K562 (cell line): ENCODE results near the gene FANCG. TPM values are rescaled to one million over a fixed set of nuclear protein-coding genes. Genes with fewer than 3 reads are reported as not detected.

Experiments used
- C11orf30 ChIP-seq: fragments of 450-650 bp; IDR thresholded peaks from 2 replicates; pipeline ENCODE4 v1.6.1; 2016; ENCODE audit warnings: low read depth, mild to moderate bottlenecking
- CCAR2 ChIP-seq: fragments of 200-400 bp; formaldehyde crosslinking; IDR thresholded peaks from 2 replicates; pipeline ENCODE4 v1.6.1; 2017; ENCODE audit warnings: mild to moderate bottlenecking, low read depth, low read length
- COPS2 ChIP-seq: fragments of 450-650 bp; conservative IDR thresholded peaks from 2 replicates; pipeline ENCODE4 v1.6.1; 2016; ENCODE audit warnings: mild to moderate bottlenecking, moderate library complexity
- EHMT2 ChIP-seq: fragments of 450-650 bp; IDR thresholded peaks from 2 replicates; pipeline ENCODE4 v1.6.1; 2018; ENCODE audit warnings: antibody characterized with exemption
- GABPB1 ChIP-seq: sonication (generic); formaldehyde crosslinking; IDR thresholded peaks from 2 replicates; pipeline ENCODE4 v1.8.0; 2022; ENCODE audit warnings: mild to moderate bottlenecking, missing genetic modification reagents
- LCOR ChIP-seq: sonication (generic); formaldehyde crosslinking; IDR thresholded peaks from 2 replicates; pipeline ENCODE4 v1.8.0; 2022; ENCODE audit warnings: mild to moderate bottlenecking, missing genetic modification reagents
- MCM7 ChIP-seq, 2 experiments: fragments of 450-650 bp; IDR thresholded peaks; 2 replicates each; pipeline ENCODE4 v1.6.1; 2016 to 2018
- MYC ChIP-seq, 2 experiments: fragments of 250-450 bp in 1 of 2; sonication (Bioruptor Pico) in 1 of 2; IDR thresholded peaks; 2 replicates each; pipeline versions ENCODE4 v1.5.1 to v1.6.1; 2012 to 2021; ENCODE audit warnings: low read depth in 2 of 2, borderline replicate concordance in 1 of 2, improper control_type of control experiment in 1 of 2, low read length in 1 of 2, mild to moderate bottlenecking in 1 of 2, moderate library complexity in 1 of 2
- NFIX ChIP-seq: fragments of 250-450 bp; sonication (Bioruptor Pico); IDR thresholded peaks from 2 replicates; pipeline ENCODE4 v1.4.0; 2020; ENCODE audit warnings: low read depth, mild to moderate bottlenecking, moderate library complexity
- NONO ChIP-seq, 2 experiments: fragments of 200-400 bp in 1 of 2; fragments of 450-650 bp in 1 of 2; formaldehyde crosslinking in 1 of 2; IDR thresholded peaks; 2 replicates each; pipeline ENCODE4 v1.6.1; 2017; ENCODE audit warnings: low read depth in 2 of 2, mild to moderate bottlenecking in 2 of 2, moderate library complexity in 2 of 2, low read length in 1 of 2
- PML ChIP-seq: IDR thresholded peaks from 2 replicates; pipeline ENCODE4 v1.6.1; 2012; ENCODE audit warnings: low read length, inconsistent platforms
- SIN3A ChIP-seq, 2 experiments: fragments of 150-350 bp in 1 of 2; IDR thresholded peaks; 2 replicates each; pipeline ENCODE4 v1.6.1; 2011 to 2016; ENCODE audit warnings: borderline replicate concordance in 2 of 2, low read depth in 2 of 2, low read length in 2 of 2, mild to moderate bottlenecking in 2 of 2, moderate library complexity in 2 of 2; ENCODE audit not compliant: control insufficient read depth in 1 of 2
- SMC3 ChIP-seq: conservative IDR thresholded peaks from 2 replicates; pipeline ENCODE4 v1.6.1; 2011; ENCODE audit warnings: low read depth, low read length, improper control_type of control experiment; ENCODE audit not compliant: insufficient read depth
- SRSF7 ChIP-seq: fragments of 200-400 bp; formaldehyde crosslinking; optimal IDR thresholded peaks from 2 replicates; pipeline ENCODE3; 2017; ENCODE audit warnings: mild to moderate bottlenecking, low read depth, low read length
- TOE1 ChIP-seq, 2 experiments: fragments of 450-650 bp in 1 of 2; sonication (generic) in 1 of 2; formaldehyde crosslinking in 1 of 2; IDR thresholded peaks; 2 replicates each; pipeline versions ENCODE4 v1.7.1 to v1.8.0; 2016 to 2022; ENCODE audit warnings: borderline replicate concordance in 2 of 2, mild to moderate bottlenecking in 2 of 2, antibody characterized with exemption in 1 of 2, inconsistent platforms in 1 of 2, low read depth in 1 of 2, missing genetic modification reagents in 1 of 2, moderate library complexity in 1 of 2
- ZNF347 ChIP-seq: fragments of 450-650 bp; formaldehyde crosslinking; IDR thresholded peaks from 2 replicates; pipeline ENCODE4 v1.4.0; 2020; ENCODE audit warnings: low read depth, mild to moderate bottlenecking, moderate library complexity
- ZNF444 ChIP-seq: fragments of 250-450 bp; sonication (Bioruptor Pico); IDR thresholded peaks from 2 replicates; pipeline ENCODE4 v1.4.0; 2020; ENCODE audit warnings: mild to moderate bottlenecking, moderate library complexity
- ZNF717 ChIP-seq: fragments of 250-450 bp; sonication (Bioruptor Pico); IDR thresholded peaks from 2 replicates; pipeline ENCODE4 v1.5.0; 2021
- polyA plus RNA-seq, 8 experiments: library from polyadenylated mRNA; depleted of rRNA in 4 of 8; stranded (reverse) in 5 of 8; unstranded in 3 of 8; fragments of >200 nt; fragmentation: Nextera tagmentation in 2 of 8; fragmentation: Illumina TruSeq in 1 of 8; extraction: Ambion mirVana in 2 of 8; extraction: Trizol in 1 of 8; gene quantifications; 2 replicates each; pipeline versions ENCODE4 v1.2.1 to v1.2.3, GENCODE V29; 2011 to 2014; ENCODE audit warnings: inconsistent platforms in 1 of 8, missing spikeins in 1 of 8
- total RNA-seq, 7 experiments: library from RNA; depleted of rRNA in 6 of 7; stranded (reverse); fragments of >200 nt in 6 of 7; fragmentation: Illumina TruSeq in 2 of 7; extraction: Trizol in 2 of 7; gene quantifications; 2 replicates each; pipeline versions ENCODE4 v1.2.1 to v1.2.3, GENCODE V29; 2011 to 2021; ENCODE audit warnings: low replicate concordance in 1 of 7
- TF ChIP-seq, protein P1 (sequence below), 3 experiments: fragments of 200-800 bp in 1 of 3; fragments of 250-450 bp in 1 of 3; fragments of 450-650 bp in 1 of 3; sonication (Bioruptor Pico) in 1 of 3; sonication (Bioruptor generic) in 1 of 3; formaldehyde crosslinking in 1 of 3; IDR thresholded peaks; 2 replicates each; pipeline versions ENCODE4 v1.6.1 to v1.8.0; 2016 to 2022; ENCODE audit warnings: mild to moderate bottlenecking in 2 of 3, missing genetic modification characterization in 2 of 3, missing compliant biosample characterization in 1 of 3, moderate library complexity in 1 of 3
- TF ChIP-seq, protein P2 (sequence below): fragments of 450-650 bp; conservative IDR thresholded peaks from 2 replicates; pipeline ENCODE4 v1.6.1; 2016; ENCODE audit warnings: missing genetic modification characterization, low read depth, mild to moderate bottlenecking, control low read depth, missing compliant biosample characterization

Gene FANCG
- total and polyA plus RNA-seq, 9 of the 15 experiments (the other 6 are each of a cell fraction or from before 2014, with no cell fraction given): 7.5 to 43.9 (median 31.0) TPM

- TF ChIP-seq TOE1 (IDR thresholded peaks at IDR 0.05; ENCODE audit: borderline replicate concordance): peak; percentile 60; the same call in 1 of the 2 replicates
- TF ChIP-seq TOE1 (CRISPR knock-in tag; IDR thresholded peaks at IDR 0.05; ENCODE audit: borderline replicate concordance, low read depth): no peak
- TF ChIP-seq NFIX (CRISPR knock-in tag): no peak
- TF ChIP-seq SRSF7: no peak
- no peak for TF ChIP-seq GABPB1 (CRISPR knock-in tag)
- no peak for TF ChIP-seq SMC3
- TF ChIP-seq ZNF444 (CRISPR knock-in tag): no peak
- TF ChIP-seq ZNF347 (CRISPR knock-in tag): no peak
- TF ChIP-seq EHMT2: no peak
- TF ChIP-seq, protein P1, sequence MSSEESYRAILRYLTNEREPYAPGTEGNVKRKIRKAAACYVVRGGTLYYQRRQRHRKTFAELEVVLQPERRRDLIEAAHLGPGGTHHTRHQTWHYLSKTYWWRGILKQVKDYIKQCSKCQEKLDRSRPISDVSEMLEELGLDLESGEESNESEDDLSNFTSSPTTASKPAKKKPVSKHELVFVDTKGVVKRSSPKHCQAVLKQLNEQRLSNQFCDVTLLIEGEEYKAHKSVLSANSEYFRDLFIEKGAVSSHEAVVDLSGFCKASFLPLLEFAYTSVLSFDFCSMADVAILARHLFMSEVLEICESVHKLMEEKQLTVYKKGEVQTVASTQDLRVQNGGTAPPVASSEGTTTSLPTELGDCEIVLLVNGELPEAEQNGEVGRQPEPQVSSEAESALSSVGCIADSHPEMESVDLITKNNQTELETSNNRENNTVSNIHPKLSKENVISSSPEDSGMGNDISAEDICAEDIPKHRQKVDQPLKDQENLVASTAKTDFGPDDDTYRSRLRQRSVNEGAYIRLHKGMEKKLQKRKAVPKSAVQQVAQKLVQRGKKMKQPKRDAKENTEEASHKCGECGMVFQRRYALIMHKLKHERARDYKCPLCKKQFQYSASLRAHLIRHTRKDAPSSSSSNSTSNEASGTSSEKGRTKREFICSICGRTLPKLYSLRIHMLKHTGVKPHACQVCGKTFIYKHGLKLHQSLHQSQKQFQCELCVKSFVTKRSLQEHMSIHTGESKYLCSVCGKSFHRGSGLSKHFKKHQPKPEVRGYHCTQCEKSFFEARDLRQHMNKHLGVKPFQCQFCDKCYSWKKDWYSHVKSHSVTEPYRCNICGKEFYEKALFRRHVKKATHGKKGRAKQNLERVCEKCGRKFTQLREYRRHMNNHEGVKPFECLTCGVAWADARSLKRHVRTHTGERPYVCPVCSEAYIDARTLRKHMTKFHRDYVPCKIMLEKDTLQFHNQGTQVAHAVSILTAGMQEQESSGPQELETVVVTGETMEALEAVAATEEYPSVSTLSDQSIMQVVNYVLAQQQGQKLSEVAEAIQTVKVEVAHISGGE (CRISPR knock-in tag; IDR thresholded peaks at IDR 0.05): peak in 1 of 3 experiments; percentile 43; a peak in 1 of 6 replicates
- no peak for TF ChIP-seq C11orf30
- no peak for TF ChIP-seq ZNF717
- no peak for TF ChIP-seq MCM7 (IDR thresholded peaks at IDR 0.05)
- TF ChIP-seq COPS2: no peak
- TF ChIP-seq LCOR: no peak
- no peak for TF ChIP-seq CCAR2
- no peak for TF ChIP-seq NONO (IDR thresholded peaks at IDR 0.05; ENCODE audit: low read depth in 2 of 2, low read length in 1 of 2)
- TF ChIP-seq, protein P2, sequence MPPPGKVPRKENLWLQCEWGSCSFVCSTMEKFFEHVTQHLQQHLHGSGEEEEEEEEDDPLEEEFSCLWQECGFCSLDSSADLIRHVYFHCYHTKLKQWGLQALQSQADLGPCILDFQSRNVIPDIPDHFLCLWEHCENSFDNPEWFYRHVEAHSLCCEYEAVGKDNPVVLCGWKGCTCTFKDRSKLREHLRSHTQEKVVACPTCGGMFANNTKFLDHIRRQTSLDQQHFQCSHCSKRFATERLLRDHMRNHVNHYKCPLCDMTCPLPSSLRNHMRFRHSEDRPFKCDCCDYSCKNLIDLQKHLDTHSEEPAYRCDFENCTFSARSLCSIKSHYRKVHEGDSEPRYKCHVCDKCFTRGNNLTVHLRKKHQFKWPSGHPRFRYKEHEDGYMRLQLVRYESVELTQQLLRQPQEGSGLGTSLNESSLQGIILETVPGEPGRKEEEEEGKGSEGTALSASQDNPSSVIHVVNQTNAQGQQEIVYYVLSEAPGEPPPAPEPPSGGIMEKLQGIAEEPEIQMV (tag): no peak
- 0 out of 2 replicates have a peak, but pooled peaks have one; percentile 6 for TF ChIP-seq MYC (IDR thresholded peaks at IDR 0.05; ENCODE audit: low read depth, low read length)
- TF ChIP-seq MYC (CRISPR knock-in tag; IDR thresholded peaks at IDR 0.05; ENCODE audit: borderline replicate concordance, low read depth): no peak
- TF ChIP-seq SIN3A (IDR thresholded peaks at IDR 0.05; ENCODE audit: borderline replicate concordance in 2 of 2, control insufficient read depth in 1 of 2, low read depth in 2 of 2, low read length in 2 of 2): peak in 1 of 2 experiments; percentile 42; a peak in 1 of 4 replicates
- no peak for TF ChIP-seq PML
These were observed 31.5 kb upstream of the FANCG start (continued) for GRCh38 chr9:35111001-35111933.
